Umbilical cord (tissue), 2 donors: ENCODE data around the gene LRRC9. TPM values are rescaled to one million over a fixed set of nuclear protein-coding genes. Genes with fewer than 3 reads are reported as not detected.
A peak's percentile ranks its signal among the peaks of the same experiment; 100 is the strongest.
"Not testable (repeated sequence)": the region's sequence is repeated elsewhere in the genome, so short reads cannot be mapped to it uniquely, and the experiment has no call there.

ENCODE experiments used
- DNase-seq: peaks from one replicate; pipeline ENCODE4 v3.0.0-alpha.2; 2015; ENCODE audit warnings: low spot score
- total RNA-seq: library from RNA; depleted of rRNA; stranded (reverse); fragments of >200 nt; gene quantifications from one replicate; pipeline ENCODE4 v1.2.3, GENCODE V29; 2014; ENCODE audit warnings: low replicate concordance; ENCODE audit not compliant: insufficient read depth

The LRRC9 gene
- total RNA-seq = not detected

- peak; percentile 40 for DNase-seq
Measured at GRCh38 chr14:59919570-59920377, at the start of gene LRRC9. Gene LRRC9, plus strand, starts transcription at chr14:59920144.

GRCh38 chr14:59870277-59871165 is 49.4 kb upstream of the LRRC9 start, which contains the start of gene RTN1:
Gene RTN1, minus strand, starts transcription at chr14:59870776. Its CDS starts 146 bp downstream, at chr14:59870630.
- DNase-seq = peak; percentile 66

DNA sequence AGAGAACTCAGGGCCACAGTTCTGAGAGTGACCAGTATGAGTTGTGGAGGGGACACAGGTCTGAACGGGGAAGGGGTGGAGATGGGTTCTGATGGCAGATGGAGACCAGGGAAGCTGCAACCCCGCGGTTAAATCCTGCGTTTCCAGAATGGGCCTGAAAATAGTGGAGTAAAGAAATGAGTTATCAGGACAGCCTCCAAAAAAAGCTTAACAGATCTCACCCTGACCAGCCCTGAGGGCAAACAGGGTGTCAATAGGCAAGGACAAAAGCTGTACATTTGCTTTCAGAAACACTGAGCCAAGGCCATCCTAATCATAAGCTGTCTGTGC is 48.8 kb upstream of the LRRC9 start:
- DNase-seq = no peak

DNA sequence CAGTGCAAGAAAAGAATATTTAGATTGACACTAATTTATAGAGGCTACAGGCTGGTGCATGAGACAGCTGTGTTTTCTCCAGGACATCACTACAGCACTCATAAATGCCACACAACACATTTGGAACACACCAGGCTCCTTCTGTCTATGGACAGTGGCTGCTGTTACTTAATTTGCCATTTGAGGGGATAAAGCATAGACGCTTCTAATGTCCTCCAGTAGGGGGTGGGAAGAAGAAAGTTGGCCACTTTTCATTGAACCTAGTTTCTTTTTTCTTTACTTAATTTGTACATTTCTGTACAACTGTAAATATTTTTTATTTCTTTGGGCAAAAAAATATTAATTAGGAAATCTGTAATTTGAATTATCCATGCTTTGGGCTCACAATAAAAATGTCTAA is 37.0 kb upstream of the LRRC9 start:
- no peak for DNase-seq

- DNase-seq = no peak
Measured at GRCh38 chr14:59890676-59891075, 29.3 kb upstream of the LRRC9 start.

DNA sequence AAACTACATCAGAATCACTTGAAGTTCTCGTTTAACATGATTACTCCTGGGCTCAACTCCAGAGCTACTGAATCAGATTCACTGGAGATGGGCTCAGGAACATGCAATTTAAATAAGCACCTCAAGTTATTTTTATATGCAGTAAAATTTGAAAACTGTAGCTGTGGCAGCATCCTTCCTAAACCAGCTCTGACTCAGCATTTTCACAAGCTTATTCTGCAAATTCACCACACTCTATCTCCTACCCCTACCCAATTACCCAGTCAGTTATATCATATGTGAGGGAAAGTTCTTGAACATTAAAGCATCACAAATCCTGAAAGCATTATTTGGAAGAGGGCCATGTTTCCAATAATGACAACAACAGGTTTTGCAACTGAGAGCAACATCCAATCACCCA is 24.2 kb upstream of the LRRC9 start:
- DNase-seq = no peak

DNA sequence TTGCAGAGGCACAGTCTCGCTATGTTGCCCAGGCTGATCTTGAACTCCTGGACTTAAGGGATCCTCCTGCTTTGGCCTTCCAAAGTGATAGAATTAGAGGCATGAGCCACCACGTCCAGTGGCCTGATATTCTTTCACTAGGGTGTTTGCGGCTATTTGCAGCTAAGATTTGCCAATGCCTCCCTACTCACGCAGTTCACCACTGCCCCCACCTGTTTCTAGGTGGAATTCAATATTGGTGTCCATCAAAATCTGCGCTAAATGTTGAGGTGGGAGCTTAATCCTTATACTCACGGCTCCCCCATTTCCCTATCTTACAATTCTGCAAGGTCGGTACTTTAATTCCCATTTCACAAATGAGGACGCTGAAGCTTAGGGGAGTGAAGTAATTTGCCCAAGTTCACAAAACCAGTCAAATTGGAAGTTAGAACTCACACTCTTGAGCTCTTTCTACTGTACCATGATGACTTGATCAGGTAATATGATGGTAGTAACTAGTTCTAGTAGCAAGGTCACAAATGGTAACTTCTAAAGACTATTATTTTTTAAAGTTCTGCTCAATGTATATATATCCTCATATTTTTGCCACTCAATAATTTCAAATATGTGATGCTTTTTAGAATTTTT is 22.1 kb upstream of the LRRC9 start:
- DNase-seq = peak; percentile 22

DNA sequence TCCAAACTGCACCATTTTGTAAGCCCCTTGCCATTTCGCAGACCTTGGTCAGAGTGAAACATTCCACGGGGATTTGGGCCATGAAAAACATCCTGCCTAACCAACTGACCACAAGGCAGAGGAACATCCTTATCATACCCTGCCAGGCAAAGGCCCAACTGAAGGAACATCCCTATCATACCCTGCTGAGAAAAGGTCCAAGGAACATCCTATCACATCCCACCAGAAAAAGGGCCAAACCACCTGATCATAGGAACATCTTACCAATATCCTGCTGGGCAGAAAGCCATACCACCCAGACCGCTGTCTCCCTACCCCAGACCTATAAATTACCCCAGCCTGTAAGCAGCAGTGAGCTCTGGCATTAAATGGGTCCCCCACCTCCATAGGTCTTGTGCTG is 19.4 kb upstream of the LRRC9 start:
- no peak for DNase-seq

- DNase-seq = no peak
Measured at GRCh38 chr14:59904184-59904583, 15.8 kb upstream of the LRRC9 start.

- no peak for DNase-seq
Measured at GRCh38 chr14:59905188-59905587, 14.8 kb upstream of the LRRC9 start.

DNA sequence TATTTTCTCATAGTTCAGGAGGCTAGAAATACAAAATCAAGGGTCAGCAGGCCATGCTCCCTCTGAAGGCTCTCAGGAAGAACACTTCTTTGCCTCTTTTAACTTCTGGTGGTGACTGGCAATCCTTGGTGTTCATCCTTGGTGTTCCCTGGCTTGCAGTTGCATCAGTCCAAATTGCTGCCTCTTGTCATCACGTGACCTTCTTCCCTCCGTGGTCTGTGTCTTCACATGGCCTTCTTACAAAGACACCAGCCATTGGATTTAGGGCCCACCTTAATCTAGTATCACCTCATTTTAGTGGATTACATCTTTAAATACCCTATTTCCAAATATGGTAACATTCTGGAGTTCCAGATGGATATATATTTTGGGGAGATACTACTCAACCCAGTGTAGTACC is 7.5 kb upstream of the LRRC9 start:
- no peak for DNase-seq

- DNase-seq = no peak
Measured at GRCh38 chr14:59913187-59913586, 6.8 kb upstream of the LRRC9 start.

DNA sequence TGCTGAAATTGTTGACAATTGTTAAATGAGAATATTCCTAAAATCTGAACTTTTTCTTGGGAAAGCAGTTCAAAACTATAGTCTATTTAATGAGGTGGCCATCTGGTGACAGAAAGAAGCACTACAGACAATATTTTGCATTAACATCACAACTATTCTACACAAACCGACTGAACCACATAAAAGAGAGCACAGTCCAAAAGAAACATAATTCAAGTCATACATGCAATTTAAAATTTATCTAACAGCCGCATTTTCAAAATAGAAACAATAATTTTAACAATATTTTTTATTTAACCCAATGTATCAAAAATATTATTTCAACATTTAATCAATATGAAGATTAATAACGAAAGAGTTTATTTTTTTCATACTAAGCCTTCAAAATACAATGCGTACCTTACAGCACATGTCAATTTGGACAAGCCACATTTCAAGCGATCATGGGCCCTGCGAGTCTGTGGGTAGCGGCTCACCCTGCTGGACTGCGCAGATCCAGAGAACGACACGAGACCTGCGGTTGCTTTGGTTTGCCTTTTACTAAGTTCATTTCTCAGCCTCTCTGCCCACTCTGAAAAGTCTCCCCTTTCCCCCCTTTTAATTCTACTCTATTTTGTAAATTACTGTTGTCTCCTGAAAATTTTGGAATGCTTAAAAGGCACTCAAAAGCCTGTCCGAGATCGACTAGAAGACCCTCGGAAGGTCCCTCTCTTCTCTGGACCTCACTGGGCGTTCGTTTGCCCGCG is 947 bp upstream of the LRRC9 start:
- peak; percentile 55 for DNase-seq

DNA sequence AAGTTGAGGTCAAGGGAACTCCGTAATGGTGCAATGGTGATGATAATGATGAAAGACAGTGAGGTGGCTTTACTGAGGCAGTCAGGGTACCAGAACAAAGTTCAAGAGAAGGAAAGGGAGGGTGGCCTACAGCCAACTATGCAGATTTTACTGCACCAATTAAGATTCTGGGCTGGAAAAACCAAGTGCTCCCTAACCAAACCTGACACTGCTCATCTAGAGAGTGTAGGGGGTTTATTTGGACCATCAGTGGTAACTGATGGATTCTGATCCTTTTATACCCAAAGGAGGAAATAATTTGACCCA is 387 bp downstream of the LRRC9 start:
- DNase-seq = no peak

- DNase-seq = no peak
Measured at GRCh38 chr14:59925797-59926196, 5.9 kb downstream of the LRRC9 start.

DNA sequence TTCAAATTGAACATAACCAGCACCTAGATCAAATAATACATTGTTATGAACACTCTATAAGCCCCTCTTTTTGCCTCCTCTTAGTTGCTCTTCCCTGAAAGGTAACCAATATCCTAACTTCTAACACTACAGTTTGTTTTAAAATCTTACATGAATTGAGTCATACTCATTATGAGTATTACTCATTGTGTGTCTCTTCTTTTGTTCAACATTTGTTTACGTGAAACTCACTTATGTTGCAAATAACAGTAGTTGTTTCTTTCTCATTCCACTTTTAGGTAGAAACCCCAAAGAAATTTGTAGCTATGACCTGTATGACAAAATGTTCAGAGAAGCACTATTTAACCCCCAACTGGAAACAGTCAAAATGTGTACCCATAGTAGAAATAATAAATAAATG is 6.6 kb downstream of the LRRC9 start:
- DNase-seq = no peak

DNA sequence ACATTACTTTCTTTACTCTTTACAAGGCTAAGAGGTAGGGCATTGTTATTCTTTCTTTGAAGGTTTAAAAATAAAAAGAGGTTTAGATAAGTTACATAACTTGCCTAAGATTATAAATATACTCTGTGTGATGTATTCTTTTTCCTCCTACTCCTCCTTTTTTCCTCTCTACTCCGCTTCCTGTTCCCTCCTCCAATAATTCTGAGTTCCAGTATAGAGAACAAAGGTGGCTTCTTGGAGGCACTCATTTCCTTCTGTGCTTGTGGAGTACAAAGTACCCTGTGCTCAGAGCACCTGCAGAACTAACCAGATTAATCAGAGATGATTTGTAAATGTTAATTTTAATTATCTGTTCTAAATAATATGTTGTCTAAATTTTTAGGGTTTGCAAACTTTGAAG is 11.3 kb downstream of the LRRC9 start:
- DNase-seq = no peak

DNA sequence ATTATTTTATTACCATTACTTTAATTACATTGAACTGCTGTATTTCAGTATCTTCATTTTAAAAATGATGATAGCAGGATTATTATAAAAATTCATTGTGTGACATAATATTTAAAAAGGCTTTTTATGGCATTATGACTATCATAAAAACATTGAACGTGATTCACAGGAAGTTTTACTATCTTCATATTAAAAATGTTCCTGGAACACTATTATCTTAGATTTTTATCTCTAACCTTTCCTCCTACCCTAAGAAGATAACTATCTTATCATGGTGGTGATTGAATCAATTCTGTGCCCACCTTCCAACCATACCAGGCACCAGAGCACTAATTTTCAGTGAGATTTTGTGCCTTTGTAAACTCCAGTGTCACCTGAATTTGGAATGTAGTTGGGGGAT is 16.2 kb downstream of the LRRC9 start:
- no peak for DNase-seq

GRCh38 chr14:59939828-59940227 is 19.9 kb downstream of the LRRC9 start:
- DNase-seq = no peak

- not testable (repeated sequence) for DNase-seq
Measured at GRCh38 chr14:59942296-59942862, 22.4 kb downstream of the LRRC9 start.

GRCh38 chr14:59944909-59945308 is 25.0 kb downstream of the LRRC9 start:
- DNase-seq = no peak
